HG03575 (cell line): ENCODE results near the gene ZDHHC14.
"Not testable (repeated sequence)": the region's sequence is repeated elsewhere in the genome, so short reads cannot be mapped to it uniquely, and the experiment has no call there.

Experiments
- ATAC-seq: cut with Tn5 transposase; IDR thresholded peaks from one replicate; pipeline ENCODE4 v1.9.1; 2021; ENCODE audit not compliant: unreplicated experiment, insufficient number of reproducible peaks, low FRiP score; ENCODE audit errors: extremely low read depth

Gene ZDHHC14

DNA sequence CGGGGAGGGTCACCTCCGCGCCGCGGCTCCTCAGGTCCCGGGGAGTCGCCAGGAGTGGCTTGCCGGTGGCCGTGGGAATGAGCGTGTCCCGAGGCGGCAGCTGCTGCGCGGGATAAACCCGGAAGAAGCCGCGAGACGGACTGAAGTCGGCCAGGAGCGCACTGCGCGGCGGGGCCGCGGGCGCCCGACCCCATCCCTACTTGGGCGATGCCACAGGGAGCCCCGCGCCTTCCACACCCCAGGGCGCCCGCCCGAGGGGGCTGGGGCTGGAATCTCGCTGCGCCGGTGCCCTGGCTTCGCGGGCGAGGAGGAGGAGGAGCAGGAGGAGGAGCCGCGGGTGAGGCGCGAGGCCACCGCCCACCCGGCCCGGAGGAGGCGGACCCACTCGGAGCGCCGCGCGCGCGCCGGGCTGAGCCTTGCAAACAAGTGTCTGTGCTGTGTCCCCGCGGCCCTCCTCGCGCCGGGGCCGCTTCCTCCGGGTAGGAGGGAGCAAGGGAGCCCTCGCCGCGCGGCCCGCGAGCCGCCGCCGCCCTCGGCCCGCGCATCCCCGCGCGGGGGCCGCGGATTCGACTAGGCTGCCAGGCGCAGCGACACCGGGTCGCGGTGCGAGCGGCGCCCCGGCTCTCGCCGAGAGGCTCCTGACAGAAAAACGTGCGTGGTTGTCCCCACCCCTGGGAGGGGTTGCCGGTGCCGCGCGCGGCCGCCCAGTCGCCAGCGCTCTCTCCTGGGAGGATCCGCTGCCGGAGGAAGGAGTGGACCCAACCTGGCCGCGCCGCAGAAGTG, at the start of gene ZDHHC14:
Gene ZDHHC14, plus strand, starts transcription at position 412 of the 783 bp plus-strand sequence.
- ATAC-seq: no peak

DNA sequence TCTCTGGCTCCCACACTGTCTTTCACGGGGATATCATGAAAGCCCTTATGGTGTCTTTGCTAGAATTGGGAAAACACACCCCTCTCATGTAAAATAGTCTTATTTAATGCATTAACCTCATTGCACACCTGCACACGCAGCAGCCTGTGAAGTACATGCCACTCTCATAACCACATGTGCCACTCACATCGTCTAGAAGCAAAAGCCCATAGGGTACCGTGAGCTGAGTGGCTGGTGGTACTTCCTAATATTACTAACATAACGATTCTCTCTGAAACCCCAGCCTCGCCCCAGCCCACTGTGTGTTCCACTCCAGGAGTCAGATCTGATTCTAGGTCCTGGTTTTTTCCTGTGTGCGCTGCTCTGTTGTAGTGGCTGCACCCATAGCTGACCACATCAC, 48.2 kb upstream of the ZDHHC14 start:
- no peak for ATAC-seq

DNA sequence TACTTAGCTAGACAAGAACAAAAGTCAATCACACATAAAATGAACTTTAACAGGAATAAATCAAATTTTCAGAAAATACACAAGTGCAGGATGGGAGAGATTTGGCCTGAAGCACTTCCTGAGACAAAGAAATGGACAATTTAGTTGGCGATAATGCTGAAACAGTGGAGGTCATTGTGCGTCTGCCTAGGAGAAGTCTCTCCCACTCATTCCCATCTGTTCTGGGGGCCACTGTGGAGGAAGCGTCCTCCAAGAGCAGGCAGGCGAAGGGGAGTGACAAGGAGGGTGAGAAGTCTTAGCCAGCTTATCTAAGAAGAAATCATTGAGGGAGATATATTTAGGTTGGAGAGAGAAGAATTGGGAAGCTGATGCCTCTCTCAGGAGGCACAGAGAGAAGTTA, 47.5 kb upstream of the ZDHHC14 start:
- no peak for ATAC-seq

DNA sequence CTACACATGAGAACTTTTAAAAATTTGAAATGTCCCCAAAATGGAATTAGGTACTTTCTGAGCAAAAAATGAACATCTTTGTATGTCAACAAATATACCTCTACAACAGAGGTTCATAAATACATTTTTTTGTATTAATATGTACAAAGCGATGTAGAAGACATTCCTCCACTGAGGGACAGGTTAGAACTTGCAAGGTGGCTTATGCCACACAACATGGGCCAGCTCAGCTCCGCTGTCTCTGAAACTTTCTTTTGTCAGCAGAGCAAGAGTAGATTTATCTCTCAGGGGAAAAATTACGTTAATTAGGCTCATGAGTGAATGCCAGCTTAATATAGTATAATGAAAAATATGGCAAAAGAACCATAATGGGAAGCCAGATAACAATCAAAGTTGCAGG, 47.0 kb upstream of the ZDHHC14 start:
- ATAC-seq: no peak

DNA sequence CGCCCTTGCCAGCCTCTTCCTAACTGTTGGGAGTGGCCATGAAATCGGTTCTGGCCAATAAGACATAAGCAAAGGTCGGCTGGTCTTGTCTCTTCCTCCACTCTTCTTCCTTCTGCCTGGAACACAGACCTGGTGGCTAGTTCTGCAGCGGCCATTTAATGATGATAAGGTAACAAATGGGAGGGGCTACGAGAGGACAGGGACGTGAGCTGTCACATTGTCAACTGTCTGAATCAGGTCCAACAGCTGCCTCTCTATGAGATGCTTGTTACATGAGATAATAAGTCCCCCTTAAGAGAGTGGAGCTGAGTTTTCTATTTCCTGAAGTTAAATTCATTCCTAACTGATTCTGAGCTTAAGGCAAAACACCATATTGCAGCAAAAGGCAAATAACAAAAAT, 45.2 kb upstream of the ZDHHC14 start:
- ATAC-seq: no peak

DNA sequence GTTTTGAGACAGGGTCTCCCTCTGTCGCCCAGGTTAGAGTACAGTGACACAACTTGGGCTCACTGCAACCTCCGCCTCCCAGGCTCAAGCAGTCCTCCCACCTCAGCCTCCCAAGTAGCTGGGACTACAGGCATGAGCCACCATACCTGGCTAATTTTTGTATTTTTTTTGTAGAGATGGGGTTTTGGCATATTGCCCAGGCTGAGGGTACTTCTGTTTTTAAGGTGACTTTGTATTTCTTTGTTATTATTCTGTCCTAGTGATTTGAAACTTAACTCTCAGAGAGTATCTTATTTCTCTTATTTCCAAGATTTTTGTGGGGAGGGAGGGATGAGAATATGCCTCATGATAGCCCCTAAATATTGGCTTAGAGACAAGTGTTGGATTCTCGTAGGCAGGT, 43.7 kb upstream of the ZDHHC14 start:
- not testable (repeated sequence) for ATAC-seq

DNA sequence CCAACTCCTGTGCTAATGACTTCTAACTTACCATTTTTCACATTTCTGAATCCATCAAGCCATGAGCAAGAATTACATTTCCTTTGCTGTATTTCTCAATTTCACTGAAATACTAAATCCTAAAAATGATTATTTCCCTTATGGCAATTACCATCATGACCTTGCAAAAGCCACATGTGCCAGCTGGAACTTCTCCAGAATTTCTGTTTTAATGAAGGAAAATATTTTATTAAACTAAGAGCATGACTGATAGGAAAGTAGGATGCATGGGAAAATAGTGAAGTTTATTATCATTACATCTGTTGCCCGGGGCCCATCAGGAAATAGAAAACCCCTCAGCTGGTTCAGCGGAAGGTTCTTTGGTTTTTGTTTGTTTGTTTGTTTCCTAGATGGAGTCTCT, 43.2 kb upstream of the ZDHHC14 start:
- no peak for ATAC-seq

DNA sequence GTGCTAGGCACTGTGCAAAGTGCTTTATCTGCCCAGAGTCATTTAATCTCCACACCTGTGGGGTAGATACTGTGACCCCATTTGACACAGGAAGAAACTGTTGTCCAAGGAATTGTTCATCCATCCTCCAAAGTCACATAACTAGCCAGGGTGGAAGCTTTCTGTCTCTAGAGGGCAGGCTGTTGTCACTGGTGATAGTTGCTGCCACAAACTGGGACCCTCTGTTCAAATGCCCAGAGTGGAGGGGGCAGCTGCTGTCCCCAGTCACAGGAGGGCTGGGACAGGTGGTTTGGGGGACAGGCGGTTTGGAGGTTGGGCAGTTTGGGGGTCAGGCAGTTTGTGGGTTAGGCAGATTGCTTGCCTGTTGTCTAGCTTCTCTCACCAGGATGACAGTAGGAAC, 41.6 kb upstream of the ZDHHC14 start:
- no peak for ATAC-seq

DNA sequence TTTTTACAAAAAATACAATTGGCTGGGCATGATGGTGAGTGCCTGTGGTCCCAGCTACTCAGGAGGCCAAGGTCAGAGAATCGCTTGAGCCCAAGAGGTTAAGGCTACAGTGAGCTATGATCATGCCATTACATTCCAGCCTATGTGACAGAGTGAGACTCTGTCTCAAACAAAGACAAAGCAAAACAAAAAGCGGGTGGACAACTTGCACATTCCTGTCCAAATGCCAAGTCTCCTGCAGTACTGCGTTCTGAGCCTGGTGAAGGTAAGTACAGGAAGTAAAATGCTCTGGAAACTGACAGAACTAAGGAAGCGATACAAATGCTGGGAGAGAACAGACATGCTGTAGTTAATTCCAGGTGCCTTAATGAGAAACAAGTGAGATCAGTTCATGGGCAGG, 37.3 kb upstream of the ZDHHC14 start:
- no peak for ATAC-seq

DNA sequence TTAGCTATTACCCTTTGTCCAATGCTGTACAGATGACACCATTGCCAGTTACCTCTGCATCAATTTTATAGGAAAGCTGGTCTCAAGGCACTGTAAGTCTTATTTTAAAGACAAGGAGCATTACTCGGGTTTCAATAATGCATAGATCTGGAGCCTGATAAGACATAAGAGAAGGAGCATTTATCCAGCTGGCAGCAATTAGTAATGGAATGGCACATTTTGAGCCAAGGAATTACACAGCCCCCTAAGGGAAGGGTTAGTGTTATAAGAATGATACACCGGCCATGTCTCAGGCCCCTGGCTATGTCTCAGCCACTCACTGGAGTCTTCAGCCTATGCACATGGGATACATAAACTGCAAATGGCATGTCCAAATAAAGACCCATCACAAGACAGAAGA, 34.6 kb upstream of the ZDHHC14 start:
- ATAC-seq: no peak

DNA sequence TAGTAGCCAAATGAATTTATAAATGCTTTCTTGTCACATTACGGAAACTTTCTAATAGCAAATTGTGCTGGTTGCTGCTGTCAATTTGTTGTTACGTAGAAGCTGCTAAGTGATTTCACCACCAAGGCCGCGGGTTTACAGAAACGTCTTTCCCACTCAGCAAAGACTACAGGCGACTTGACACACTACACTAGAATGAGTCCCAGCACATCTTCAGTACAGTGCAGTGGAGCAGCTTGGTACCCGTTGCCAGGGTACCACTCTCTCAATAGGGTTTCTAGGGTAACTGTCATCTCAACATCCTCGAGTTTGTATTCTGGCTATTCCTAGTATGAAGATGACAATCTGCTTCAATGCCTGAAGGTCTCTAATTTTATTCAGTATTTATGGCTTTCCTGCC, 22.7 kb upstream of the ZDHHC14 start:
- no peak for ATAC-seq

DNA sequence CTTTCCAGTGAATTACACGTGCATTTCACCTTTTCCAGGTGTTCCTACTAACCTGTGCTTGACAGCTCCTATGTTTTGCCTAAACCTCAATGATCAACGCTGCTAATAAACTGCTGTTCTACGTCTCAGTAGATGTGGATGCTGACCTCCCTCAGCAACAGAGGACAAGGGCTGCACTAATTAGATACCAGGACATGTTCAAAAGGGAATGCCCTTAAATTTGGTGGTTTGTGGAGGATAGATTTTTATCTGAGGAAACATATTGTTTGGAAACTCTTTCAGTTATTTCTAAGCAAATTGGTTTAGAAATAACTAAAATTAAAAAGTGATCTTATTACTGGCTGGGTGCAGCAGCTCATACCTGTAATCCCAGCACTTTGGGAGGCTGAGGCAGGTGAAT, 19.1 kb upstream of the ZDHHC14 start:
- ATAC-seq: no peak

DNA sequence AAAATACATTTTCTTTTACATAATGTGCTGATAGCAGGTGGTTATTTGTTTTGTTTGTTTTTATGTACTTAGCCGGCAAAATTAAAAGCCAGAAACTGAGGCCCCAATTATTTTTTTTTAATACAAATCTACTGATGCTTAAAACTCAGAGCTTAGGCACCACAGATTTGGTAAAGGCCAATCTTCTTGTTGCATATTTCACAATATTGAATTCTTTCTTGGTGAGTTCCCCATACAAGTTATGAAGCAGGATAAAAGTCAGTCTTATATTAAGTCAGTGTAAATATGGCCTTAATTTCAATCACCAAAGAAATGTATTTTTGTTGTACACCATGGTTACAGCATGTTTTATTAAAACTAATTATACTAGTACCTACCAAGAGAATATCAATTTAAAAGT, 16.3 kb upstream of the ZDHHC14 start:
- ATAC-seq: no peak

DNA sequence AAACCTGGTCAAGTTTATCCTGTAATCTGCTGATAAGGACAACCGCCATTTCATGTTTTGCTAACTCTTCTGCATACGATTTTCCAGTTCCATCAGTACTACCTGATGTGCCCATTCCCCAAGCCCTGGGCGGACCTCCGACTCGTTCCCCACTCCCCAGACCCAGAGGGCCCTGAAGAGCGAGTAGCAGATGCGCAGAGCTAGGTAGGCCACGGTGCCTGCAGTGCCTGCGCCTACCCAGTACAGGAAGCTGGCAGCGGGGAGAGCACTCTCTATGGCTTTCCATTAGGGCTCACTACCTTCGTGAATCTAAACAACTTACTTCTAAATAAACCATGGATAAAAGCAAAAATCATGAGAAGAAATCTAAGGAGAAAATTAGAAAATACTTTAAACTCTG, 14.3 kb upstream of the ZDHHC14 start:
- ATAC-seq: no peak

DNA sequence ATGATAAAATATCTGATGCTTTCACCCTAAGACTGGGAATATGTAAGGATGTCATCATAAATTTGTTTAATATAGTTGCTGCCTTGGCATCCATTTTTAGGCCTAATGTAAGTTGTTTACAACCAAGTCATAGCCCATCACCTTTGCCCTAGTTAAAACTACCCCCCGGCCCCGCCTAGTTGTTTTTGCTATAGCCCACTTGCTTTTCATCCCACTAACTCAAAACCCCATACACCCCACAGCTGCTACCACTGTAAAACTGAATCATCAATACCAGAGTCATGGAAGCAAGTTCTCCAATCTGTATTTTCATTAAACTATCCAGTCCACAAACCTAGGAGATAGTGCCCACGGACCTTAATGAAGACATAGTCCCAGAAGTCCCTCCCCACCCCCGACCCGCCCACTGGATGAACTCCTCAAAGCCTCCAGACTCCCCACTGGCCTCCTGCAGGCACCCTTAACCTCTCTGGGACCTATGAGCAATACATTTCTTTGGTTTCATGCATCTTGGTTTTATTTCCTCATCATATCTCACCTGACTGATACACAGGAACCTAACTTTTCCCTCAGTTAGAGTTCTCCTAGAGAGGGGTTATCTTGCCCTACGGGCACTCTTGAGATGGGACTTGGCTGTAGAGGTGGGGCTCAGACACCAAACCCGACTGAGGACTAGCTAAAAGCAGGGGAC, 12.5 kb upstream of the ZDHHC14 start:
- no peak for ATAC-seq

DNA sequence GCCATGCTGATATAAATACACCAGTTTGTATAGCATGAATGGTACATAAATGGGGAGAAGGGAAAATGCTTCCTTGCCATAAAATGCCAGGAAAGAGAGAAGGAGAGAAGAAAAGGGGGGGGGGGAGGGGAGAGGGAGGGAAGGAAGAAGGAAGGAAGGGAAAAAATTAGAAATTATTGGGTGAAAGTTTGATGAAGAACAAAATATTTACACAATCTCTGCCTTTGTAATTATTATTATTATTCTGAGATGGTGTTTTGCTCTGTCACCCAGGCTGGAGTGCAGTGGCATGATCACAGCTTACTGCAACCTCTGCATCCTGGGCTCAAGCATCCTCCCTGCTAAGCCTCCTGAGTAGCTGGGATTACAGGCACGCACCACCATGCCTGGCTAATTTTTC, 10.2 kb upstream of the ZDHHC14 start:
- ATAC-seq: no peak

DNA sequence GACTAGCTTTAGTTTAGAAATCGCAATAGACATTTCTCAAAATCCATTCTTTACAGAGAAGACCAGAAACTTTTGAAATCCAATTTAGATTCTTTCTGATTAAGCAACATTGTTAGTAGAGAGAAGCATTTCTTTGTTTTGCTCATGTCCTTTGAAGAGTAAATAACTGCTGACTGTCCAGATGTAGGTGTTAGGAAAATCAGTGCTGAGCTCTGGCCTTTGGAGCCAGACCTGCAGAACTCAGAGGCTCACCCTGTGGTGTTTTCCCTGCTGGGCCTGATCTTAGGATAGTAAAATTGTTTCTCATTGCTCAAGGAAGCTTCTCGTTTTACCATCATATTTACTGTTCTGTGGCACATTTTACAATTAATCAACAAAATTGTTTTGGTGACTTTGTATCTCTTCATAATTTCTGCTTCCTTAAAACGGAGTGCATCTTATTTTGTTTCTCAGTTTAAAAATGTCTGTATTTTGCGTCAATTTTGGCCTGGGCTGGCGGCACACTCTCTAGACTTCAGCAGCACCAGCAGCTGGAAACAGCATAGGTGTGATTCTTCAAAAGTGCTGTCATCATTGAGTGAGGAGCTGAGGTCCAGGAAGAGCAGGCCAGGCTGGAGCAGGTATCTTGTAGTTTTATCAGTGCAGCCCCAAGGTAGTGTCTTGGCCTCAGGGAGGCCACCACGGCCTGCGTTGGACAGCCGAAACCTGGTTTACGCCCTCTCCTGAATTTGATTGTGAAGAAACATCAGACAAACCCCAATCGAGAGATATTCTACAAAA, 8.3 kb upstream of the ZDHHC14 start:
- ATAC-seq: no peak

DNA sequence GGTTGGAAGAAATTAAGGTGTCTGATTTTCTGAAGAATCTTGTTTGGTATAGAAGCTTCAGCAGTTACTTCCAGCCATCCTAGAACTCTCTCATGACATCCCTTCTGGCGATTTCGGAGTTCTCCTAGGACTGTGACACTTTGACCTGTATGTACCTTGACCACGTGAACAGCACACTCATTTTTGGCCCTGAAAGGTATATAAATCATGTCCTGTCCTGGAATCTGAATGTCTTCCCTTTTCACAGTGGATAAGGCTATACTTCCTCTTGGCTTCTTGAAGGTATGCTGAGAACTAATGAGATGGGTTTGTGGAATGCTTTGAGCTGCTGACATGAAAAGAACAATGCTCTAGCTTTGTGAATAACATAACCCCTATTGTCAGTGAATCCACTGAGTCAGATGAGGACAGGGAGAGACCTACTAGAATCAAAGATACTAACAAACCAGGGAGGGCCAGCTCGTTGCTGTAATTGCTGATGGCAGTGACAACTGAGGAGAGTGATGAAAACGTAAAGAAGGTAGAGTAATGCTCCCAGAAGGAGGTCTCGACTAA, 6.0 kb upstream of the ZDHHC14 start:
- no peak for ATAC-seq

DNA sequence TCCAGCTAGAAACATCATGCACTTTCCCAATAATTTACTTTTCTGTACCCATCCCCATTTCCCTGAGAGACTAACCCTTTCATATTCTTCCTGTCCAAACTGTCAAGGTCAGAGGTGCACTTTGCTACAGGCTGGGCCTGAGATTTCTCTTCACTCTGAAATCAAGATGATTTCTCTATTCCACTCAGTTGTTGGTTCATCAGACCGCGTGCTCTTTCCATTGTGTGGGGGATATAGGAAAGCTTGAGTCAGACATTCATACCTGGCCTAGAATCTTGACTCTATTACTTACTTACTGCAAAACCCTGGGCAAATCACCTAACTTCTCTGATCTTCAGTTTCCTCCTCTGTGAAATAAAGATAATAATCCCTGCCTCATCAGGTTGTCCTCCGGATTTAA, 4.7 kb upstream of the ZDHHC14 start:
- ATAC-seq: no peak
